ENCODE results near the gene INHBE.

DNA sequence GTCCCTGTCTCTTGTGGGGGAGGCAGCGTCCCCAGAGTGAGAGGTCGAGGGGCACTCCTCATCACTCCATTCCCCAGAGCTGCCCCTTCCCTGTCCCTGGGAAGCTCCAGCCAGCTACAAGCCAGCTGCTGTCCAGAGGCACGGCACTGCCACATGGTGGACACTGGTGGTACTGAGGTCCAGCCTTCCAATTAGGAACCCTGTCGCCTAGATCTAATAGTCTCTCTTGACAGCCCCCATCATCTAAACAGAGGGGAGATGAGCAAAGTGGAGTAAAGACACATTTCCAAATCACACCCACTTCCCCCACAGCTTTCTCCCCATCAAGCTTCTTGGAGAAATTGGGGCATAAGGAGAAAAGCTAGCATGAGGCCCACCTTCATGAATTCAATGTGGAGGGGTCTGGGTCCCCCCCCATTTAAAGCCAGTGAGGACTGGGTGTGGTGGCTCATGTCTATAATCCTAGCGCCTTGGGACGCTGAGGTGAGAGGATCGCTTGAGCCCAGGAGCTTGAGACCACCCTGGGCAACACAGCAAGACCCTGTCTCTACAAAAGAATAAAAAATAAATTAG, 2.1 kb upstream of the INHBE start:
- TF ChIP-seq, protein P1, sequence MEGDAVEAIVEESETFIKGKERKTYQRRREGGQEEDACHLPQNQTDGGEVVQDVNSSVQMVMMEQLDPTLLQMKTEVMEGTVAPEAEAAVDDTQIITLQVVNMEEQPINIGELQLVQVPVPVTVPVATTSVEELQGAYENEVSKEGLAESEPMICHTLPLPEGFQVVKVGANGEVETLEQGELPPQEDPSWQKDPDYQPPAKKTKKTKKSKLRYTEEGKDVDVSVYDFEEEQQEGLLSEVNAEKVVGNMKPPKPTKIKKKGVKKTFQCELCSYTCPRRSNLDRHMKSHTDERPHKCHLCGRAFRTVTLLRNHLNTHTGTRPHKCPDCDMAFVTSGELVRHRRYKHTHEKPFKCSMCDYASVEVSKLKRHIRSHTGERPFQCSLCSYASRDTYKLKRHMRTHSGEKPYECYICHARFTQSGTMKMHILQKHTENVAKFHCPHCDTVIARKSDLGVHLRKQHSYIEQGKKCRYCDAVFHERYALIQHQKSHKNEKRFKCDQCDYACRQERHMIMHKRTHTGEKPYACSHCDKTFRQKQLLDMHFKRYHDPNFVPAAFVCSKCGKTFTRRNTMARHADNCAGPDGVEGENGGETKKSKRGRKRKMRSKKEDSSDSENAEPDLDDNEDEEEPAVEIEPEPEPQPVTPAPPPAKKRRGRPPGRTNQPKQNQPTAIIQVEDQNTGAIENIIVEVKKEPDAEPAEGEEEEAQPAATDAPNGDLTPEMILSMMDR (conservative IDR thresholded peaks at IDR 0.05; ENCODE audit: low read length): peak; percentile 93
- no peak for TF ChIP-seq EZH2phosphoT487 (IDR thresholded peaks at IDR 0.05; ENCODE audit: borderline replicate concordance)
